Activated CD8-positive, alpha-beta memory T cell treated with anti-CD3 and anti-CD28 coated beads for 24 hours (primary cell): ENCODE results near the gene NKX1-1.

ENCODE experiments used
- DNase-seq: peaks from one replicate; pipeline ENCODE4 v3.0.0-alpha.2; 2020

The NKX1-1 gene

DNA sequence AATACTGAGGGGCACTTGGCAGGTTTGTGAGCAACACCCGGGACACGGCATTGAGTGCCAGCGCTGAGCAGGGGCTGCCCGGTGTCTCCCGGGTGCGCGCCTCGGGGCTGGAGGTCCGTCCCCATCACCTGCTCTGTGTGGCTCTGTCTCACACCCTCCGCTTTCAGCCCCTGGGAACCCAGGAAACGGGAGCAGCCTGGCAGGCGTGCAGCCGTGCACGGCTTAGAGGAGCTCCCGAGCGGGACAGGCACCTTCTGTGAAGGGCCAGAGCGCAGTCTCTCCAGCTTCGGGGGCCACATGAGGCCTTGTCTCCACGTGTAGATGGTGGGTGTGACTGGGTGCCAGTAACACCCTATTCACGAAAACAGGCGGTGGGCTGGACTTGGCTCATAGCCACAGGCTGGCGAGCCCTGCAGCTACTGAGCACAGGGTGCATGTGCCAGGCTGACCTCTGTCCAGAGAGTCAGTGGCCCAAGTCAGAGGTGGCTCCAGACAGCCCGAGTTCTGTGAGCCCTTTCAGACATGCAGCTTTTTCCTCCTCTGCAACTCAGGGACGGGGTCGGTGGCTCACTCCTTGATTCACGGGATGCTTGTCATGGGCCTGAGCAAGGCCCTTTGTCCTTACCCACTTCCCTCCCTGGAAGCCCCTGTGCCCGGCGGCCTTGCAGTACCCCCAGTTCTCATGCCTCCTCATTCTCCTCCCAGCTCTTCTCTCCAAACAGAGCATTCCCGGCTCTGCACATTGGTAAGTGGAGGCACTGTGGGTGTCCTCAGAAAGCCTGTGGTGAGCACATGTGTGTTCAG is 35.7 kb downstream of the NKX1-1 start:
- no peak for DNase-seq

GRCh38 chr4:1369479-1370079 is 36.7 kb downstream of the NKX1-1 start:
- DNase-seq: no peak

DNA sequence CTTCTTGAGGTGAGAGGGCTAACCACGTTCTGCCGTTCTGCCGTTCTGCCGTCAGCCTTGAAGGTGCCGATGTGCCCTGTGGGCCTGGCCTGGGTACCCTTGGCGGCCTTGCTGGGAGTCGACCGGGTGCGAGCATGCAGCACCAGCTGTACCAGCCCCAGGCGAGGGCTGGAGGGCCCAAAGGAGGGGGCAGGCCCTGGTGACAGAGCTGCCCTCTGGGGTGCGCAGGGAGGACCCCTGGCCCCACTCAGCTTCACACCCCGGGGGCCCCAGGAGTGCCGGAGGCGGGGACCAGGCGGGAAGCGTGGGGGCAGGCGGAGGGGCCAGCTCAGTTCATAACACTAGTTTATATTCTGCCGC is 37.2 kb downstream of the NKX1-1 start:
- no peak for DNase-seq

DNA sequence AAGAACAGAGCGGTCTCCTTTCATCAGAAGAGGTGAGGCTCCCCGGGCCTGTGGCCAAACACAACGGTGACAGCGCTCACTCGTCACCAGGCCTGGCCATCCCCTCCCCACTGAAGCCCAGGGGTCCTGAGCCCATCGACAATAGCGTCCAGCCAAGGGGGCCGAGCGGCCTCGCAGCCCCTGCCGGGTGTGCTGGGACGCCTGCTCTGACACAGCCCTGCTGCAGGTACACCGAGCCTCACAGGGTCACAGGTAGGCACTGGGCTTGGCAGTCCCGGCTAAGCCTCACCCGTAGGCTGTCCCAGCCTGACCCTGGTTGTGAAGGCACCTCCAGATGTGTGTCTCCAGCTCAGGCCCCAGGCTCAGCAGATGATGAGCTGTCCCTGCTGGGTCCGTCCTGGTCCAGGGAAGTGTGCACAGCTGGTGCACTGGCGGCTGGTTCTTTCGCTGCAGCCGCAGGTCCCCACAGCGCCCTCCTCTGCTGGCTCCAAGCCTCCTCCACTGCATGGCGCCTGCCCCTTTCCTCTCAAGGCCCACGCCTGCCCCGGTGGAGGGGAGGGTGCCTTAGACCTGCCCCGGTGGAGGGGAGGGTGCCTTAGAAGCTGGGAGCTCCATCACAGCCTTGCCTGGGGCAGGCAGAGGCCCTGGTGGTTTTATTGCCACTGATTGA is 37.7 kb downstream of the NKX1-1 start:
- no peak for DNase-seq

DNA sequence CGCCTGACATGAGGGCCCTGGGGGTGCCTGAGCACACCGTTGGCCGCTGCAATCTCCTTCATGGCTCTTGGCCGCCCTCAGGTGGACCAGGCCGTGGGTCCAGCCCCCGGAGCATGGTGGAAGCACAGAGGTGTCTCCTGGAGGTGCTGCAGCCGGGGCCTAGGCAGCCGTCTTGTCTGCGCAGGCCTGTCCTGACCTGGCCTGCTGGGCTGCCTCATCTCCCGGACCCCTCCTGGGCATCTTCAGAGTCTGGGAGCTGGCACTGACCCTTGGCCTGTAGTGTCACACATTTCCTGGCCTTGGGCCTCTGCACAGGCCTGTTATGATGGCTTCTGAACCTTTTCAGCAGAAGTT is 38.3 kb downstream of the NKX1-1 start:
- no peak for DNase-seq

DNA sequence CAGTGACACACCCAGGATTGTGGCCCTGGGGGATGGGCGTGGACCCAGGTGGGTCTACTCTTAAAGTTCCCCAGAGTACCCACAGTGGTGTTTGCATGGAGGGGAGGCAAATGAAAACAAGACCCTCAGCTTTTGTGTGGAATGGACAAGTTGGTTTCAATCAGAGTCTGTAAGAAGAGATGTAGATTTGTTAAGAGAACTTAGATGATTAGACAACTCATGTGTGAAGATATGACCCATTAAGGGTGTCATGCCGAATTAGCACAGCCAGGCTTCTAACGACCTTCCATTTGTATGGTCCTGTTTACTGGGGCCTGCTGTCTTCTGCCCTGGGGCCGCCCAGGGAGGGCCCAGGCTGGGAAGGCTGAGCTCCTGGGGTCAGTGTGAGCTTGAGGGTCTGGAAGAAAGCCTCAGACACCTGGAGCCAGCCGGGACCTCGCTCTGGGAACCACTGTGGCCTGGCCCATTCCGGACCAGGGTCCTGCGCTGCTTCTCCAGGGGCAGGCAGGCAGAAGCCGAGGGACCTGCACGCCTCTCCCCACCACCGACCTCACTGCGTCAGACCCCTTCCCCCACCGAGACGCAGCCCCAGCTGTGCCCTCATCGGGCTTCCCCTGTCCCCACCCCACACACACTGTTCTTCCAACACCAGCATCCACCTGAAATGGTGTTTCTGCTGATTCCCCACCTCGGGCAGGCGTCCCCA is 38.9 kb downstream of the NKX1-1 start:
- no peak for DNase-seq

DNA sequence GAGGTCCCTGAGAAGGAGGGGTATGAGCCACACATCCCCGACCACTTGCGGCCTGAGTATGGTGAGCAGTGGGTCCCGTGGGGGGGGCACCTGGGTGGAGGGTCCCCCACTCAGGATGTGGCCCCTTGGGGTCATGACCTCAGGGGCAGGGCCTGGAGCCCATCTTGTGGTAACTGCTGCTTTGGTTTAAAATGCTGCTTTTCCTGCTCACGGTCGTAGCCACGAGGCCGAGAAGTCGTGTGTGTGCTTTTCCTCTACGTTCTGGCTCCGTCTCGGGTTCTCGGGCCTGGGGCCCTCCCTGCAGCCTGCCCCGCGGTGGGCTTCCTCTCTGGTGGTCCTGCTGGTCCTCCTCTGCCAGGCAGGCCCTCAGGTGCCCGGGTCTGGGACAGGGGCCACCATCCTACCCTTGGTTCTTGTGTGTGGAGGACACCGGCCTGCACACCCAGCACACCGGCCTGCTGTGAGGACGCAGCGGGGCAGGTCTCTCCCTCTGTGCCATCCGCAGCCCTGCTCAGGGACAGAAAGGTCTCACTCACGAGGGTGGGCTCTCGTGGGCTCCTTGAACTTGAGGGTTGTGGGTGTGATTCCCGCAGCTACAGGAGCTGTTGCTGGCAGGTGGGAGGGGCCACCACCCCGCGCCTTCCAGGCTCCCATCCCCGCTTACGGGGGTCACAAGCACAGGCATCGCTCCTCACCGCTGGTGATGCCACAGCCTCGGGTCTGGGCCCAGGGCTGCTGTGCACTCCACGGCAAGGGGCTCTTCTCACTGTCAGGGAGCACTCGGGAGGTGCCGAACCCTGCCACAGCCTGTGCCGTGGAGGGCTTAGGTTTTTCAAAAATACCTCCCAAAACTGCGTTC is 39.6 kb downstream of the NKX1-1 start:
- DNase-seq: no peak

GRCh38 chr4:1365271-1366178 is 40.7 kb downstream of the NKX1-1 start:
- DNase-seq: no peak

DNA sequence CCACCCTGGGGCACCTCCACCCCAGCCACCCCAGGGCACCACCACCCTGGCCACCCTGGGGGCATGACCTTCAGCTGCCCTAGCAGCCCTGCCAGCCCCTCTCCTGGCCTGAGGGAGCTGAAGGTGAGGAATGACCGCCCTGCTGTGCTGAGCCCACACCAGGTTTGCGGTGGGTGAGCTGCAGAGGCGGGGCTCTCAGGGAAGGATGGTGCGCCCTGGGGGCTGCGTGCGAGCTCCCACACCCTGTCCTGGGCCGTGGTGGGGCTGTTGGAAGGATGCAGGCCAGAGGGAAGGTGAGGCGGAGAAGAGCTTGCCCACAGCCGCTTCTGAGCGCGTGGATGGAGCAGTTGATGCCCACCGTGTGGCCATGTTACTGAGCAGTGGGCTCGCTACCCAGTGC is 41.5 kb downstream of the NKX1-1 start:
- no peak for DNase-seq

- DNase-seq: no peak
These were observed 42.0 kb downstream of the NKX1-1 start for GRCh38 chr4:1364217-1364616.

DNA sequence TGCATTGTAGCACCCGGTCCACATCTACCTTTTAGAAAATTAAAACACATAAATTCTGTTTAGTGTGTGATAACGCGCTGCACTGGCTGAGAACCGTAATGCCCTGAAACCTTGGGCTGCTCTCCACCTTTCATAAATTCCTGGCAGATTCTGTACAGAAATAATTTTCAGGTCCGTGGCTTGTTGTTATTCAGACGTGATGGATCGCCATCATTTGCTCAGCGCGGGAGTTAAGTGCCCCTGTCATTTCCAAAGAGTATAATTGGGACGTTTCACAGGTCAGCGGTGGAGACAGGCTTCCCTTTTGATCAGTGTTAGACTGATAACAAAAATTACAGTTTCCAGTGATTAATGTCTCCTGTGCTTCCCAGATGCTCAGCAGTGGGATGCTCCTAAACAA is 42.7 kb downstream of the NKX1-1 start:
- no peak for DNase-seq

- no peak for DNase-seq
These were observed 43.7 kb downstream of the NKX1-1 start for GRCh38 chr4:1362521-1362920.

DNA sequence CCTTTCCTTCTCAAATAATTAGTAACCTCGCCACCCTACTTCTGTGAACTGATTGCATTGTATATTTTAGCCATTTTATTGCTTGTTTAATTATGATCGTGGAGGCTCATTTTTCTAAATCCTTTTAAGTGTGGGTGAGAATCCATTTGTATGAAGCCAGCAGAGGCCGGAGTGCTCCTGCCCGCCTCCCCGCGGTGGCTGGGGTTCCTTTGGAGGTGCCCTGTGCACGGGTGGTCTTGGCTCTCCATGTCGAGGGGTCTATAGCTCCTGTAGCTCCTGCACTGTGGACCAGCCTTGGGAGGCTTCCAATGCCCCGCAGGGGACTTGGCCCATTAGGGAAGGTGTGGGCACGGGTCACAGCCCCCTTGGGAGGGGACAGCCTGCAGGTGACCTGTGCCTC is 44.2 kb downstream of the NKX1-1 start:
- no peak for DNase-seq

DNA sequence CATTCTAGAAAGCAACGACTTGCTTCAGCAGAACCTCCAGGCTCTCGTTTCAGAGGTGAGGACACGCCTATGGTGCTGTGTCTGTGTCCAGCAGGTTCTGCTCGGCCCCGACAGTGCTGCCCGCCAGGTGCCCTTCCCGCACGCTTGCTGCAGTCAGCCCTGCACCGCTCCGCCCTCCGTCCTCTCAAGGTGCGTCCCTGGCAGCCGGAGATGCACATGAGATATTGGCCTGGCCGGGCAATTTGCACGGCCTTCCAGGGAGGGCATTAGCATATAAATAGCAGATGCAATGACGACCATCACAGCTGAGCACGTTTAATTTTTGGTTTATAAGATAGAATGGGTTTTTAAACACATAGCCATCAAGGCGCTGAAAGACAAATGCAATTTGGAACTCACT is 44.8 kb downstream of the NKX1-1 start:
- DNase-seq: no peak

- DNase-seq: no peak
These were observed 45.6 kb downstream of the NKX1-1 start for GRCh38 chr4:1360423-1361283.

DNA sequence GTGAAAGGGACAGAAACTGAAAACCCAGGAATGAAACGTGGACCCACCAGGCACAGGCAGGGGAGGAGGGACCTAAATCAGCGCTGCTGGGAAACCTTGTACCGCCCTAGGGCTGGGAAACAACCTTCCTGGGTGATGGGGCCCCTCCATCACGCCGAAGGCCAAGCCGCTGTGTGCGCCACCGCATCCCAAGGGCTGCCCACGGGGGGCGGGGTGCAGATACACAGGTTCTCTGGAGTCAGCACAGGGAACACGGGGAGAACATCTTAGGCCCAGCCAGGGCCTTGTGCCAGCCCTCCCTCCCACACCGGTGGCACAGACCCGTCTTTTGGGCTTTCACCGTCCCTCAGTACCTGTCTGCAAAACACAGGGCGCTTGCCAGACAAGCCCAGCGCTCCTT is 46.3 kb downstream of the NKX1-1 start:
- no peak for DNase-seq

GRCh38 chr4:1359144-1359501 is 47.1 kb downstream of the NKX1-1 start:
- DNase-seq: no peak

DNA sequence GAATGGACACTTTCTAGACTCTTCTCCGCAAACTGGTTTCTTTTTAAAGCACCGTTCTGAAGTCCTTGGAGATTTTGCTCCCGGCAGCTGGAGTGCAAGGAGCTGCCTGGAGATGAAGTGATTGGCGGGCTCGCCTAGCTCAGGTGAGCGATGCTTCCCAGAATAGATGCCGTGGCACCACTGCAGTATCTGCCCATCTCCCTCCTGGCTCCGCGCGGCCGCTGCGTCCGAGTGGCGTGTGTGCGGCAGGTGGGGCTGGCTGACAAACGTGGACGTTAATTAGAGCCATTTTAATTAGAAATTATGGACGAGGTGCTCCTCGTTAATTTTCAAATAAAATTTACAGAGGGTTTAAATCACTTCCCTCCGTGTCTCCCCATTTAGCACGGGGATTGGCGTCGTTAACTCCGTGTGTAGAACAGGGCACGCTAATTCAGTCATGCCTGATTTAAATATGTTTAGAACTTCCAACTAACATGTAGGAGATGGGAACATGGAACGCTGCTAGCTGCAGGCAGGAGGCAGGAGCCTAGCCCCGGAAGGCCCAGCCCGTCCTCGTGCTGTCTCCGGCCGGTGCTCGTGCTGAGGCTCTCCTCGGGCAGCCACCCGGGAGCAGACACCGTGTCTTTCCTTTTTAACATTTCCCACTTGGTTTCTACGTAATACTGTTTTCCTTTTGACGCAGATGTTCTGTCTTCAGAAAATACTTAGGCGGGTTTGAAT is 47.7 kb downstream of the NKX1-1 start:
- DNase-seq: no peak

GRCh38 chr4:1357356-1358248 is 48.6 kb downstream of the NKX1-1 start:
- no peak for DNase-seq
